Measurements from ENCODE around the gene TXNRD3.

TXNRD3 gene

GRCh38 chr3:126581569-126581968, 73.4 kb downstream of the TXNRD3 start:
- DNase-seq = no peak

GRCh38 chr3:126580746-126581145, 74.2 kb downstream of the TXNRD3 start:
- no peak for DNase-seq

GRCh38 chr3:126578702-126579101, 76.2 kb downstream of the TXNRD3 start:
- no peak for DNase-seq

- no peak for DNase-seq
Observed at GRCh38 chr3:126577261-126577660, 77.7 kb downstream of the TXNRD3 start.

GRCh38 chr3:126573492-126574117, 81.3 kb downstream of the TXNRD3 start:
- no peak for DNase-seq

- no peak for DNase-seq
Observed at GRCh38 chr3:126571078-126571477, 83.8 kb downstream of the TXNRD3 start.

- no peak for DNase-seq
Observed at GRCh38 chr3:126570103-126570541, 84.8 kb downstream of the TXNRD3 start.

GRCh38 chr3:126569390-126569975, 85.4 kb downstream of the TXNRD3 start:
- no peak for DNase-seq

- DNase-seq = no peak
Observed at GRCh38 chr3:126568776-126569342, 86.1 kb downstream of the TXNRD3 start.

- DNase-seq = peak; percentile 42
Observed at GRCh38 chr3:126567696-126568438, 87.1 kb downstream of the TXNRD3 start.

GRCh38 chr3:126562737-126563276, 92.1 kb downstream of the TXNRD3 start:
- DNase-seq = no peak

GRCh38 chr3:126558336-126559071, 96.4 kb downstream of the TXNRD3 start, which contains the start of gene C3orf22:
Gene C3orf22, minus strand, starts transcription at chr3:126558932. Its CDS starts 5,542 bp downstream, at chr3:126553390.
- DNase-seq = peak; percentile 48

GRCh38 chr3:126557761-126558160, 97.2 kb downstream of the TXNRD3 start:
- DNase-seq = peak; percentile 72

- DNase-seq = peak; percentile 51
Observed at GRCh38 chr3:126557415-126557745, 97.5 kb downstream of the TXNRD3 start.

All from islet precursor cell (in vitro differentiated cells).